SU-DHL-6 (cell line): ENCODE results near the gene NDUFB3.
"Not testable (repeated sequence)": the region's sequence is repeated elsewhere in the genome, so short reads cannot be mapped to it uniquely, and the experiment has no call there.

Experiments used
- H2AFZ ChIP-seq: fragments of 200-600 bp; sonication (generic); 2 replicates; pipeline ENCODE4 v1.6.1; 2014; ENCODE audit warnings: low read depth, mild to moderate bottlenecking, moderate library complexity, mixed read lengths, antibody characterized with exemption, low read length; ENCODE audit not compliant: severe bottlenecking
- H3F3A ChIP-seq: fragments of 200-600 bp; shearing (Covaris generic); 2 replicates; pipeline ENCODE4 v1.6.0; 2016; ENCODE audit warnings: antibody characterized with exemption, mild to moderate bottlenecking; ENCODE audit not compliant: insufficient read depth
- H3K27ac ChIP-seq: fragments of 200-600 bp; sonication (generic); 2 replicates; pipeline ENCODE4 v1.5.1; 2016; ENCODE audit warnings: low read depth, mild to moderate bottlenecking, low read length, moderate library complexity, mixed read lengths
- H3K27me3 ChIP-seq: fragments of 200-600 bp; sonication (generic), shearing (Covaris generic); 2 replicates; pipeline ENCODE4 v1.6.0; 2014; ENCODE audit warnings: mild to moderate bottlenecking, low read length
- H3K36me3 ChIP-seq: fragments of 200-600 bp; sonication (generic); 2 replicates; pipeline ENCODE4 v1.6.1; 2014; ENCODE audit warnings: mild to moderate bottlenecking, low read length, mixed read lengths
- H3K4me2 ChIP-seq: fragments of 300-600, 200-600 bp; shearing (Covaris generic), sonication (generic); 2 replicates; pipeline ENCODE4 v1.6.0; 2014; ENCODE audit warnings: low read length, low read depth, mild to moderate bottlenecking; ENCODE audit not compliant: poor library complexity, severe bottlenecking
- H3K4me3 ChIP-seq: fragments of 200-600 bp; sonication (generic); 2 replicates; pipeline ENCODE4 v1.5.1; 2014; ENCODE audit warnings: antibody characterized with exemption, low read length, mild to moderate bottlenecking, mixed read lengths; ENCODE audit not compliant: insufficient read depth, poor library complexity, severe bottlenecking
- H3K79me2 ChIP-seq: fragments of 200-600 bp; sonication (generic); 2 replicates; pipeline ENCODE4 v1.6.1; 2014; ENCODE audit warnings: mild to moderate bottlenecking, low read length, moderate library complexity; ENCODE audit not compliant: insufficient read depth
- H3K9ac ChIP-seq: fragments of 200-600 bp; sonication (generic); 2 replicates; pipeline ENCODE4 v1.7.0; 2014; ENCODE audit warnings: mild to moderate bottlenecking, low read length
- H3K9me2 ChIP-seq: fragments of 200-600 bp; sonication (generic); replicated peaks from 2 replicates; pipeline ENCODE4 v1.6.1; 2014; ENCODE audit warnings: low read length; ENCODE audit not compliant: insufficient read depth
- H3K9me3 ChIP-seq: fragments of 200-600 bp; sonication (generic); 2 replicates; pipeline ENCODE4 v1.6.1; 2014; ENCODE audit warnings: low read length, mixed read lengths; ENCODE audit not compliant: insufficient read depth
- H4K20me1 ChIP-seq: fragments of 200-600 bp; sonication (generic); 2 replicates; pipeline ENCODE4 v1.6.1; 2014; ENCODE audit warnings: low read depth, mild to moderate bottlenecking, antibody characterized with exemption, low read length, moderate library complexity, mixed read lengths
- CTCF ChIP-seq: fragments of 200-600 bp; sonication (generic); IDR thresholded peaks from one replicate; pipeline ENCODE4 v1.5.1; 2017; ENCODE audit warnings: antibody characterized with exemption, mild to moderate bottlenecking, low read length, moderate library complexity; ENCODE audit not compliant: insufficient read depth, poor library complexity, severe bottlenecking
- EZH2phosphoT487 ChIP-seq: fragments of 200-600 bp; sonication (generic), shearing (Covaris generic); conservative IDR thresholded peaks from 2 replicates; pipeline ENCODE4 v1.6.1; 2018; ENCODE audit warnings: mild to moderate bottlenecking, antibody characterized with exemption, low read length, moderate library complexity, mixed read lengths

NDUFB3 gene

GRCh38 chr2:201057715-201058248 is 14.0 kb upstream of the NDUFB3 start:
- H3K36me3 ChIP-seq, result no peaks in the 10 kb centered on the region
- no peaks in the 10 kb centered on the region for H3K27me3 ChIP-seq
- H3K79me2 ChIP-seq, result peaks cover 86% of the 10 kb centered on the region
- H3K9me2 ChIP-seq, result no peaks in the 10 kb centered on the region
- no peak overlapping the region for H2AFZ ChIP-seq
- no peak overlapping the region for H3K9ac ChIP-seq
- H3K4me3 ChIP-seq, result no peak overlapping the region
- TF ChIP-seq CTCF (no peak), EZH2phosphoT487 (no peak)
- no peaks in the 10 kb centered on the region for H3F3A ChIP-seq
- H3K9me3 ChIP-seq, result no peaks in the 10 kb centered on the region
- H3K27ac ChIP-seq, result no peak overlapping the region
- no peak overlapping the region for H3K4me2 ChIP-seq
- H4K20me1 ChIP-seq, result peaks cover 5% of the 10 kb centered on the region; the same call in 1 of the 2 replicates

GRCh38 chr2:201058914-201059313 is 12.9 kb upstream of the NDUFB3 start:
- no peaks in the 10 kb centered on the region for H3K9me2 ChIP-seq
- no peaks in the 10 kb centered on the region for H3K9me3 ChIP-seq
- no peaks in the 10 kb centered on the region for H3F3A ChIP-seq
- peaks cover 89% of the 10 kb centered on the region for H3K79me2 ChIP-seq
- no peak overlapping the region for H2AFZ ChIP-seq
- H3K4me3 ChIP-seq, result no peak overlapping the region
- no peak overlapping the region for H3K27ac ChIP-seq
- no peak for TF ChIP-seq CTCF
- H3K36me3 ChIP-seq, result no peaks in the 10 kb centered on the region
- H3K4me2 ChIP-seq, result no peak overlapping the region
- peaks cover 5% of the 10 kb centered on the region; the same call in 1 of the 2 replicates for H4K20me1 ChIP-seq
- no peak overlapping the region for H3K9ac ChIP-seq
- no peaks in the 10 kb centered on the region for H3K27me3 ChIP-seq

DNA sequence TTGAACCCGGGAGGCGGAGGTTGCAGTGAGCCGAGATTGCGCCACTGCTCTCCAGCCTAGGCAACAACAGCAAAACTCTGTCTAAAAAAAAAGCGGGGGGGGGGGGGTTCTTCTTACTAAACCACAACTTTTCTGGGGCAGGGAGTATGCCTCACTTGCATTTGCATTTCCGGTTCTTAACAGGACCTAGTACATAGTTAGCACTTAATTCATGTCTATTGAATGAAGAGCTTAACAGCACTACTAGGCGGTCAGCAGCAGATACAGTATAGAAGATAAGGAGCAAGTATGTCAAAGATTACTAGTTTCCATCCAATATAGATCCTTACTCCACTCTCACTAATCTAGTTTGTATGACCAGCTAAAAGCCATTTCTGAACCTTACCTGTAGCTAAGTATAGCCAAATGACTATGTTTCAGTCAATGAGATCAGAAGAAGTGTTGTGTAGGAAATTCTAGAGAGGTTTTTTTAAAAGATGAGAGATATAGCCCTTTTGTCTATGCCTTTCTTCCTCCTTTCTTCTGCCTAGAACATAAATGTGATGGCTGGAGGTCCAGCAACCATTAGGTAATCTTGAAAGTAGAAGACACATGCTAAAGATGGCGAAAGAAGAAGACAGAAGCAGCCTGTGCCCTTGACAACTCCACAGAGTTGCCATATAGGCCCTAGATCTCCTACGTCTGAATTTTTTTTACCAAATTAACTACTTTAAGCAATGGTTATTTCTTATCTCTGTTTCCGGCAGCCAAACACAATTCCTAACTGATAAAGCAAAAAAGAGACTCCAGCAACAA is 11.6 kb upstream of the NDUFB3 start:
- no peak overlapping the region for H3K4me2 ChIP-seq
- H4K20me1 ChIP-seq, result peaks cover 5% of the 10 kb centered on the region; the same call in 1 of the 2 replicates
- no peaks in the 10 kb centered on the region for H3K9me3 ChIP-seq
- H3K9ac ChIP-seq, result no peak overlapping the region
- no peaks in the 10 kb centered on the region for H3K36me3 ChIP-seq
- H3K27me3 ChIP-seq, result no peaks in the 10 kb centered on the region
- no peak overlapping the region; the same call in 1 of the 2 replicates for H3K27ac ChIP-seq
- H3K79me2 ChIP-seq, result peaks cover 83% of the 10 kb centered on the region
- no peak for TF ChIP-seq CTCF
- TF ChIP-seq EZH2phosphoT487, result no peak
- no peaks in the 10 kb centered on the region for H3K9me2 ChIP-seq
- H3F3A ChIP-seq, result no peaks in the 10 kb centered on the region
- no peak overlapping the region for H3K4me3 ChIP-seq
- H2AFZ ChIP-seq, result no peak overlapping the region

DNA sequence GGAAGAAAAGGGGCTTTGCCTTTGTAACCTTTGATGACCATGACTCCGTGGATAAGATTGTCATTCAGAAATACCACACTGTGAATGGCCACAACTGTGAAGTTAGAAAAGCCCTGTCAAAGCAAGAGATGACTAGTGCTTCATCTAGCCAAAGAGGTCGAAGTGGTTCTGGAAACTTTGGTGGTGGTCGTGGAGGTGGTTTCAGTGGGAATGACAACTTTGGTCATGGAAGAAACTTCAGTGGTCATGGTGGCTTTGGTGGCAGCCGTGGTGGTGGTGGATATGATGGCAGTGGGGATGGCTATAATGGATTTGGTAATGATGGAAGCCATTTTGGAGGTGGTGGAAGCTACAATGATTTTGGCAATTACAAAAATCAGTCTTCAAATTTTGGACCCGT is 8.3 kb upstream of the NDUFB3 start:
- not testable (repeated sequence) for H3K9ac ChIP-seq, H3K27ac ChIP-seq, H3K36me3 ChIP-seq, H3K4me2 ChIP-seq, H3F3A ChIP-seq, H3K9me3 ChIP-seq, H4K20me1 ChIP-seq, H2AFZ ChIP-seq, H3K9me2 ChIP-seq, H3K4me3 ChIP-seq, H3K27me3 ChIP-seq
- peaks cover 85% of the 10 kb centered on the region for H3K79me2 ChIP-seq
